K562 (cell line): Measurements from ENCODE around the gene SLC43A2.

Source experiments
- CBX1 ChIP-seq: sonication (generic); IDR thresholded peaks from 2 replicates; pipeline ENCODE4 v1.6.1; 2016; ENCODE audit warnings: antibody characterized with exemption, low read depth, mild to moderate bottlenecking
- DPF2 ChIP-seq: fragments of 450-650 bp; IDR thresholded peaks from 2 replicates; pipeline ENCODE4 v1.6.1; 2016
- FOXK1 ChIP-seq: sonication (generic); formaldehyde crosslinking; IDR thresholded peaks from 2 replicates; pipeline ENCODE4 v1.8.0; 2022; ENCODE audit warnings: missing genetic modification reagents, mild to moderate bottlenecking, borderline replicate concordance
- NR2F6 ChIP-seq: fragments of 450-650 bp; formaldehyde crosslinking; IDR thresholded peaks from 2 replicates; pipeline ENCODE4 v1.4.0; 2020; ENCODE audit warnings: mild to moderate bottlenecking
- SETDB1 ChIP-seq: IDR thresholded peaks from one replicate; pipeline ENCODE4 v1.6.1; 2012; ENCODE audit warnings: low read length, control low read depth, inconsistent platforms
- SREBF2 ChIP-seq: sonication (generic); formaldehyde crosslinking; IDR thresholded peaks from 2 replicates; pipeline ENCODE4 v1.4.0; 2020; ENCODE audit warnings: mild to moderate bottlenecking, missing genetic modification reagents
- TCF7 ChIP-seq: sonication (generic); IDR thresholded peaks from 2 replicates; pipeline ENCODE4 v1.6.1; 2016; ENCODE audit warnings: antibody characterized with exemption, borderline replicate concordance

DNA sequence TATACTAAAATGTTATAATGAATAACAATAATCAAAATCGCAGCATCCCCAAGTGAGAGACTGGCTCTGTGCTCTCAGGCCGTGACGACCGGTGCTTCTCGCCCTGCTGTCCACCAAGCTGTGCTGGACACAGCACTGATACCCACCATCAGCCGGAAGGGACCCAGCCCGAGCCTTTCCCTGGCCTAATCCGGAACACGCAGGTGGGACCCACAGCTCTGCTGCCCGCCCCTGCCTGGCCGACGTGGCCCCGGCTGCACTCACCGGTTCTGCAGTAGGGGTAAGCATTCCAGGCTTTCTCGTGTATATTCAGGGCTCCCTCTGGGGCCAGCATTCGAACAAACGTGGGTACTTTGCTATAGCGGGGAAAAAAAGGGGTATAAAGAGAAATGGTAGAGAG is 80.6 kb downstream of the SLC43A2 start:
- TF ChIP-seq SETDB1, result no peak
- TF ChIP-seq FOXK1 (CRISPR knock-in tag), result no peak
- TF ChIP-seq SREBF2 (CRISPR knock-in tag), result no peak
- TF ChIP-seq DPF2, result no peak
- no peak for TF ChIP-seq NR2F6 (CRISPR knock-in tag)
- no peak for TF ChIP-seq TCF7
- no peak for TF ChIP-seq CBX1
